Immature natural killer cell (primary cell): ENCODE results near the gene WNT3A. TPM values are rescaled to one million over a fixed set of nuclear protein-coding genes. Genes with fewer than 3 reads are reported as not detected.

Experiments used
- DNase-seq, 3 donors: peaks; one replicate each; pipeline ENCODE4 v3.0.0; 2022; ENCODE audit warnings: mixed read lengths in 1 of 3
- H3K27ac Mint-ChIP-seq, 6 donors: one replicate each; pipeline ENCODE4 v1.8.0; 2020; ENCODE audit warnings: mixed read lengths in 6 of 6, mild to moderate bottlenecking in 5 of 6, inconsistent platforms in 4 of 6, moderate library complexity in 3 of 6
- H3K27me3 Mint-ChIP-seq, 3 donors: one replicate each; pipeline ENCODE4 v1.8.0; 2020 to 2021; ENCODE audit warnings: low read depth in 3 of 3, mild to moderate bottlenecking in 3 of 3, mixed read lengths in 3 of 3, moderate library complexity in 3 of 3, inconsistent platforms in 1 of 3
- H3K36me3 Mint-ChIP-seq, 3 donors: one replicate each; pipeline ENCODE4 v1.8.0; 2020; ENCODE audit warnings: mixed read lengths in 3 of 3, inconsistent platforms in 2 of 3, mild to moderate bottlenecking in 2 of 3
- H3K4me1 Mint-ChIP-seq, 2 donors: one replicate each; pipeline ENCODE4 v1.8.0; 2020; ENCODE audit warnings: inconsistent platforms in 2 of 2, mild to moderate bottlenecking in 2 of 2, mixed read lengths in 2 of 2, moderate library complexity in 1 of 2
- H3K4me3 Mint-ChIP-seq, 5 donors: one replicate each; pipeline ENCODE4 v1.8.0; 2020; ENCODE audit warnings: mild to moderate bottlenecking in 5 of 5, mixed read lengths in 5 of 5, inconsistent platforms in 3 of 5, moderate library complexity in 3 of 5
- H3K9me3 Mint-ChIP-seq, 6 donors: one replicate each; pipeline ENCODE4 v1.8.0; 2020; ENCODE audit warnings: mild to moderate bottlenecking in 6 of 6, mixed read lengths in 6 of 6, inconsistent platforms in 4 of 6, moderate library complexity in 3 of 6
- polyA plus RNA-seq, 3 donors: library from polyadenylated mRNA; unstranded; fragments of 300-500 nt; fragmentation: Illumina TruSeq; gene quantifications; one replicate each; pipeline ENCODE4 v1.2.3, GENCODE V29; 2021

The WNT3A gene
- polyA plus RNA-seq, 3 donors from 2014 or later, result not detected

- Mint-ChIP-seq H3K4me3 (no peak overlapping the region), H3K27me3 (peaks cover 2 to 9% (median 9%) of the 10 kb centered on the region in 3 donors), H3K36me3 (no peaks in the 10 kb centered on the region), H3K9me3 (no peaks in the 10 kb centered on the region), H3K4me1 (no peaks in the 10 kb centered on the region), H3K27ac (no peak overlapping the region)
- no peak for DNase-seq
These were observed 31.7 kb downstream of the WNT3A start for GRCh38 chr1:228038387-228039005.

GRCh38 chr1:228039006-228039903 is 32.5 kb downstream of the WNT3A start:
- H3K4me3 Mint-ChIP-seq, result no peak overlapping the region

GRCh38 chr1:228039986-228040385 is 33.2 kb downstream of the WNT3A start:
- H3K4me3 Mint-ChIP-seq, result no peak overlapping the region
- no peak overlapping the region for H3K27ac Mint-ChIP-seq
- H3K27me3 Mint-ChIP-seq, result peaks cover 2 to 9% (median 7%) of the 10 kb centered on the region in 3 donors
- no peaks in the 10 kb centered on the region for H3K9me3 Mint-ChIP-seq
- no peak for DNase-seq
- no peaks in the 10 kb centered on the region for H3K36me3 Mint-ChIP-seq
- H3K4me1 Mint-ChIP-seq, result no peaks in the 10 kb centered on the region

More at GRCh38 chr1:228039006-228039903, 32.5 kb downstream of the WNT3A start:
- H3K4me1 Mint-ChIP-seq, result no peaks in the 10 kb centered on the region
- H3K27me3 Mint-ChIP-seq, result peaks cover 2 to 9% (median 7%) of the 10 kb centered on the region in 3 donors
- DNase-seq, result no peak
- no peak overlapping the region for H3K27ac Mint-ChIP-seq
- H3K36me3 Mint-ChIP-seq, result no peaks in the 10 kb centered on the region
- no peaks in the 10 kb centered on the region for H3K9me3 Mint-ChIP-seq

DNA sequence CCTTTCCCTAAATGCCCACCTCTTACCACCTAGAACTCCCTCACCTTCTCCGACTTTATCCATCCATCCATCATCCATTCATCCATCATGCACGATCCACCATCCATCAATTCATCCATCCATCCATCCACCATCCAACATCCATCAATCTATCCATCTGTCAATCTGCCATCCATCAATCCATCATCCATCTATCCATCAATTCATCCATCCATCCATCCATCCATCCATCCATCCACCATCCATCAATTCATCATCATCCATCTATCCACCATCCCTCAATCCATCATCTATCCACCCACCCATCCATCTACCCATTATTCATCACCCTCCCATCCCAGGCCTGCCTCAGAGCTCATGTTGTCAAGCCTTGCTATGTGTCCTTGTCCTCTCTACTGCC is 34.5 kb downstream of the WNT3A start:
- Mint-ChIP-seq H3K9me3 (no peaks in the 10 kb centered on the region), H3K27me3 (peaks cover 2 to 9% (median 7%) of the 10 kb centered on the region in 3 donors), H3K36me3 (no peaks in the 10 kb centered on the region), H3K27ac (no peak overlapping the region), H3K4me3 (no peak overlapping the region), H3K4me1 (no peaks in the 10 kb centered on the region)
- DNase-seq, result no peak

GRCh38 chr1:228042508-228042907 is 35.7 kb downstream of the WNT3A start:
- Mint-ChIP-seq H3K4me3 (no peak overlapping the region), H3K27me3 (peaks cover 2 to 6% (median 5%) of the 10 kb centered on the region in 3 donors), H3K4me1 (no peaks in the 10 kb centered on the region), H3K27ac (no peak overlapping the region), H3K36me3 (no peaks in the 10 kb centered on the region), H3K9me3 (no peaks in the 10 kb centered on the region)
- no peak for DNase-seq

DNA sequence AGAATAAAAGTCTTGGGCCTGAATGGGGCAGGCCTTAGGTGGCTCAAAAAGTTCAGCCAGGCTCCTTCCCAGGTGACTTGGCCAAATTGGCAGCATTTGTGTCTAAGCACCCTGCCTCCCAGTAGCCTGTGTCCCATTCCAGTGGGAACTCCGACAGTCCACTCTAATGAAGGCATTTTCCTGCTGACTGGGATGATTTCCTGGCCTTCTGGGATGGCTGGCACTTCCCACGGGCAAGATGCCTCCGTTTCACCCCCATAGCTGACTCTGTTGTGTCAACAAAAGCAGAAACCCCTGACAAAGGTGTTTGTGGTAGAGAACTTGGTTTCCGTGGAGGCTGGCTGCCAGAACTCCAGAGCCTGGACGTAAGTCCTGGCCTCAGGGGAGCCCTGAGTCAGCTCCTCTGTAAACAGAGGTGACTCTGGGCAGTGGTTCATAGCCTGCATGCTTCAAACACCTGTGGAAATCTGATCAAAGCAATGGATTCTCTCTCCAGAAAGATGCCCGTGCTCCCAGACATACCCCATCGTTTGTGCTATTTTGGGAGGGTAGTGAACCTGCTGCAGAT is 36.6 kb downstream of the WNT3A start:
- no peak overlapping the region for H3K4me3 Mint-ChIP-seq
- no peaks in the 10 kb centered on the region for H3K9me3 Mint-ChIP-seq

DNA sequence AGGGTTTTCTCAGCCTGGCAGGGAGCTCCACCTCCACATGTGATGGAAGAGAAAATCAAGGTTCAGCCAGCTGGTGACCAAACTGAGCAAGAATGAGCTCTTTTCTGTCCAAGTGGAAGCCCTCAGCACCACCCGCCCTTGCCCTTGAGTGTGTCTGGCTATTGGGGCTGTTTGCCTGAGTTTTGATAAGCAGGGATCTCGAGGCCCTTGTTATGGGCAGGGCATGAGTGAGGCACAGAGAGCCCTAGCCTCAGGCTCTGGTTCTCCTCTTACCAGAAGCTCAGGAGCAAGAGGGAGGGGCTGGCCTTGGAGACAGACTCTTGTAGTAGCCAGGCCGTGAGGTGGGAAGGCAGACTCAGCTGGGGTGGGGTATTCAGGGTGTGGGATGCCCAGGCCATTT is 38.2 kb downstream of the WNT3A start:
- no peak overlapping the region for H3K4me3 Mint-ChIP-seq
- H3K9me3 Mint-ChIP-seq, result no peaks in the 10 kb centered on the region
- H3K36me3 Mint-ChIP-seq, result no peaks in the 10 kb centered on the region

More for the DNA sequence above, 36.6 kb downstream of the WNT3A start:
- DNase-seq, result no peak
- H3K4me1 Mint-ChIP-seq, result no peaks in the 10 kb centered on the region
- H3K36me3 Mint-ChIP-seq, result no peaks in the 10 kb centered on the region
- no peak overlapping the region for H3K27ac Mint-ChIP-seq
- peaks cover 2 to 6% (median 5%) of the 10 kb centered on the region in 3 donors for H3K27me3 Mint-ChIP-seq

DNA sequence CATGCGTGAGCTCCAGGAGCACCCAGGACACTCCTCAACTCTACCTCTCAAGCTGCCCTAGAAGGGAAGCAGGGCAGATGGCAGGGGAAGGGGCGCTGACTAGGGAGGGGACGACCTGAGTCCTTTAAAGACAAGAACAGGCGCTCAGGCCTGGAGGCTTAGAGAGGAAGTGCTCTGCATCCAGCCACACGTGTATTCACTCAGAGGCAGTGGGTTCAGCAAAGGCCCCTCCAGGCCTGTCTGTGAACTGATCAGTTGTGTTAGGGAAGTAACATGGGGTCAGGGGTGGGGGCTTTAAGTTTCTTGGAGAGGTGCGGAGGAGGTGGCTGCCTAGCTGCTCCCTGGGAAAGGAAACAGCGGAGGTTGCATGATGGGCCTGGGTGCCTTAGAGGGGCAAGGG is 38.6 kb downstream of the WNT3A start:
- DNase-seq, result no peak
- no peaks in the 10 kb centered on the region for H3K4me1 Mint-ChIP-seq
- H3K9me3 Mint-ChIP-seq, result no peaks in the 10 kb centered on the region
- peaks cover 2 to 5% (median 4%) of the 10 kb centered on the region in 3 donors for H3K27me3 Mint-ChIP-seq
- H3K36me3 Mint-ChIP-seq, result no peaks in the 10 kb centered on the region
- no peak overlapping the region for H3K4me3 Mint-ChIP-seq
- no peak overlapping the region for H3K27ac Mint-ChIP-seq

More for the DNA sequence above, 38.2 kb downstream of the WNT3A start:
- Mint-ChIP-seq H3K4me1 (no peaks in the 10 kb centered on the region), H3K27me3 (peaks cover 2 to 5% (median 2%) of the 10 kb centered on the region in 3 donors), H3K27ac (no peak overlapping the region)
- DNase-seq, result no peak

DNA sequence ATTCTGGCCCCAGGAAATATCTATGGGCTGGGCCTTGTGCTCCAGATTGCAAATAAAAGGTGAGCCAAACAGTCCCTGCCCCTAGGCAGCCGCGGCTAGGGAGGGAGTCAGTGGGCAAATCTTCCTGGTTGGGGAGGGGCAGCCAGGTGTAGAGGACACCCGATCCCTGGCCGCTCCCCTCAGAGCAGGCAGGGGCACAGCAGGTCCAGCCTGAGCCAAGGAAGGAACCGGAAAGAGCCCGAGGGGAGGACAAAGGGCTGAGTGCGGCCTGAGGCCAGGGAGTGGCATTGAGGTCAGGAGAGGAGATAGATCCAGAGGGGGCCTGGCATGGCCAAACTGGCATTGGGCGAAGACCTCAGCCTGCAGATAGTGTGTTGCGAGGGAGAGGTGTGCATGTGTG is 39.1 kb downstream of the WNT3A start:
- Mint-ChIP-seq H3K27ac (no peak overlapping the region), H3K27me3 (peaks cover 2 to 4% (median 2%) of the 10 kb centered on the region in 3 donors), H3K9me3 (no peaks in the 10 kb centered on the region), H3K4me3 (no peak overlapping the region), H3K4me1 (no peaks in the 10 kb centered on the region), H3K36me3 (no peaks in the 10 kb centered on the region)
- DNase-seq, result no peak

- DNase-seq, result no peak
- Mint-ChIP-seq H3K36me3 (no peaks in the 10 kb centered on the region), H3K4me3 (no peak overlapping the region), H3K4me1 (no peaks in the 10 kb centered on the region), H3K9me3 (no peaks in the 10 kb centered on the region), H3K27ac (no peak overlapping the region), H3K27me3 (peaks cover 2 to 4% (median 3%) of the 10 kb centered on the region in 3 donors)
These were observed 39.8 kb downstream of the WNT3A start for GRCh38 chr1:228046421-228047182.

DNA sequence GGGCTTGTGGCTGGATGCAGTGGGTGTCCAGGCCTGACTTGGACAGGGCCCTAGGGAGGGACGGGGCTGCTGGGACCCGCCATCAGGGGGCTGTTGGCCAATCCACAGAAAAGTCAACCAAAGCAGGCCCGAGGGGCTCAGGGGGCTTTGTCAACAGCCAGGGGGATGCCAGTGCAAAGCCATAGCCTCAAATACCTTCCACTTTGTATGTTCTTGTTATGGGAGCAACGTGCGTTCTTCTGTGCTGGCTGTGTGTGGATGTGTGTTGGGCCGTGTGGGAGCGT is 40.3 kb downstream of the WNT3A start:
- H3K4me3 Mint-ChIP-seq, result no peak overlapping the region
- no peak overlapping the region for H3K27ac Mint-ChIP-seq
- H3K36me3 Mint-ChIP-seq, result no peaks in the 10 kb centered on the region
- H3K4me1 Mint-ChIP-seq, result no peaks in the 10 kb centered on the region
- DNase-seq, result no peak
- no peaks in the 10 kb centered on the region for H3K9me3 Mint-ChIP-seq
- peaks cover 2 to 6% (median 4%) of the 10 kb centered on the region in 3 donors for H3K27me3 Mint-ChIP-seq

DNA sequence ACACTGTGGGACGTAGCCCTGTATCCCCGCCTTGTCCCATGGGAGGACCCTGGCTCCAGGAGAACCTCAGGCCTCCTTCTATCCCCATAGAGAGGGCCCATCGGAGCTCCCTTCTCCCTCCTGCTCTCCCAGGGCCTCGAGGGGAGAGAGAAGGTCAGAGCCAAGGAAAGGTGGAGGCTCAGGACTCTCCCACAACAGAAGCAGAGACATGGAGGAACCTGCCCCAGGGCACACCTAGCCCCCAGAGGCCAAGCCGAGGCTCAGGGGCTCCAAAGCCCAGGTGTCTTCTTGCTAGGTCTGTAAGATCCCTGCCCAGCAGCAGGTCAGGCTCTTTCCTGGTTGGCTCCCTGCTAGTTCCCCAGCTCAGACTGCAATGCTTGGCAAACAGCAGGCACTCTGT is 41.3 kb downstream of the WNT3A start:
- no peaks in the 10 kb centered on the region for H3K9me3 Mint-ChIP-seq
- no peaks in the 10 kb centered on the region for H3K4me1 Mint-ChIP-seq
- DNase-seq, result no peak
- H3K27me3 Mint-ChIP-seq, result peaks cover 2 to 11% (median 6%) of the 10 kb centered on the region in 3 donors
- no peaks in the 10 kb centered on the region for H3K36me3 Mint-ChIP-seq
- no peak overlapping the region for H3K4me3 Mint-ChIP-seq
- H3K27ac Mint-ChIP-seq, result no peak overlapping the region

GRCh38 chr1:228048659-228049298 is 42.0 kb downstream of the WNT3A start:
- DNase-seq, result no peak
- no peaks in the 10 kb centered on the region for H3K36me3 Mint-ChIP-seq
- H3K4me1 Mint-ChIP-seq, result no peaks in the 10 kb centered on the region
- peaks cover 0 to 1% (median 0%) of the 10 kb centered on the region in 6 donors for H3K9me3 Mint-ChIP-seq
- H3K27ac Mint-ChIP-seq, result no peak overlapping the region
- H3K27me3 Mint-ChIP-seq, result peaks cover 5 to 11% (median 6%) of the 10 kb centered on the region in 3 donors
- no peak overlapping the region for H3K4me3 Mint-ChIP-seq
